Activated CD8-positive, alpha-beta memory T cell treated with anti-CD3 and anti-CD28 coated beads, Interleukin-2, amount 50 U/mL, for 24 hours (primary cell): ENCODE measurements around the gene KCNJ16.

ENCODE experiments used
- DNase-seq: peaks from one replicate; pipeline ENCODE4 v3.0.0-alpha.2; 2020; ENCODE audit errors: extremely low read depth

The KCNJ16 gene

DNA sequence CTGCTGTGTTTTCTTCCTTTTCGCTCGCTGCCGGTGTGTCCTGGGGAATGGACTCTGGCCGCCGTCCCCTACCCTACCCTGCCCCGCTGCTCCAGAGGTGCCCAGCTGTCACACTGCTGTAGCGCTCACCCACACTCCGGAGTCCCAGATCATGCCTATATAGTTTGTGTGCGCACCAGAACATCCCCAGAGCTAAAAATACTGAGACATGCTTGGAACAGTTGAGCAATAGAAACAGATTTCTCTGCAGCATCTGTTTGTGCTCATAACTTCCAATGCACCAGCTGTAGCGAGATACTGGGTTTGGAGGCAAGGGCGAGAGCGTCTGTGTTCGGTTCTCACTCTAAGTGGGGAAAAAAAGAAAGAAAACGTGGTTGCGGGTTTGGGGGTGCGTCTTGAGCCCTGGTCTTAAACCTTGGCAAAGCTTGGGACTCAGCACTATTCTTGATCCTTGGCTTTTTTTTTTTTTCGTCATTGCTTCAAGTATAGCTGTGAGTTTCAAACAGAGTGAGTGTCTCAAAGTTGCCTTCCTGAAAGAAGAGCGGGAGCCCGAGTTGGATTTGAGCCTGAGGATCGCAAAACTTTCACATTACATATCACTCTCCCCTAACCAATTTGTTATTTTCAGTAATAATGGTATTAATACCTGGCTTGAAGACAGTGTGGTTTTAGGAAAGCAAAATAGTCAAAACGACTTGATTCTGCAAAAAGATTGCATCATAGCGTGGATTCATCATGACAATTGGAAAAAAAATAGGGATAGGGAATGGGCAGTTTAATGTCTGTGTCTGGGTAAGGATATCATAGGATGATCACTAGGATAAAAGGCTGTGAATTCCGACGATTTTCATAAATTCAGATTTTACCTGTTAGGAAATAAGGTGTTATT lies 94.9 kb downstream of the KCNJ16 start:
- no peak for DNase-seq

GRCh38 chr17:70171159-70171558 lies 96.1 kb downstream of the KCNJ16 start:
- DNase-seq = no peak

DNA sequence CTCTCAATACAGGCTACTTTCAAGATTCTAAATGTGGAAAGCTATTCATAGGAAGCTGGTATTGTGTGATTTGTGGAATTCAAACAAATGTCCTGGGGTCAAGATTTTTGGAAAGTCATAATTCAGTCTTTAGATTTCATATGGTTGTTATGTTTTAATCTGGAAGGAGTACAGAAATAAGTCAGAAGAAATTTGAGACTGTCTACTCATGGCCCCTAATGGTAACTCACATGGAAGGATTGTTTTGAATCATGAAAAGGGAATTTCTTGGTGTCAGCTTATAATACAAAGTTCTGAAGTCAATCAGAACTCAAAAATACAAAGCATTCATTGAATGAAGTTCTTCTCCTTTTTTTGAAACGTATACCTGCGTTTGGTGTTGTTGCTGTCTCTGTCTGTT lies 97.4 kb downstream of the KCNJ16 start:
- no peak for DNase-seq

- DNase-seq = no peak
These were observed 97.9 kb downstream of the KCNJ16 start for GRCh38 chr17:70172923-70173322.

DNA sequence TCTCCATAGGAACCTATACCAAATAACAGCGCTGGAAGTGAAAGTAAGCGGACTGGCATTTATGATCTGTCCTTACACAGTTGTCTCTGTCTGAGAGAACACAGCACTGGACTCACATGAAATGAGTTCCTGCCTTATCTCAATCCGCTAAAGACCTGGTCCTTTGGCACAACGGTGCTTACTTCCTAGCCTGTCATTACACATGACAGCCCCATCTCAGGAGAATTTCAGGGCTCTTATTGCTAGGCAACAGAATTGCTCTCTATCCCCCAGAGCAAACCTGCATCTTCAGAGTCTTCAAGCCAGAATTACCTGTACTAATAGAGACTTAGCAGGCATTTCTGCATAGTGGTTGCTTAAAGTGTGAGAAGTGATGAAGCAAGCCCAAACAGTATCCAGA lies 98.7 kb downstream of the KCNJ16 start:
- DNase-seq = no peak

GRCh38 chr17:70181376-70181775 lies 106.4 kb downstream of the KCNJ16 start:
- DNase-seq = no peak

- no peak for DNase-seq
These were observed 106.8 kb downstream of the KCNJ16 start for GRCh38 chr17:70181866-70182265.

DNA sequence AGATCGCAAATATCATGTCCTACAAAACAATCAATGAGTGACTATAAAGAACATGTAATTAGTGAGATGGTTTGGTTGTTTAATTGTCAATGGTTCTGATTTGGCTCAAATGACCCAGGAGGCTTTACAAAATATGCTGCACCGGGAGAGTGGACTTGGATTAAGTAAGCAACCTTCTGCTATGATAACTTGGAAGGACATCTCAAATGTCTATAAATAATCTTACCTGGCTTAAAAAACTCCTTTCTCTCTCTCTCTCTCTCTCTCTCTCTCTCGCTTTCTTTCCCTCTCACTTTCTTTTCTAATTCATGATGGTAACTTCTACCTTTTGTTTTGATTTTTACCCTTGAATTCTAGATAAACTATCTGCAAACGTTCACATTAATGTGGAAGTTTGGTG lies 108.5 kb downstream of the KCNJ16 start:
- no peak for DNase-seq

GRCh38 chr17:70184207-70184606 lies 109.2 kb downstream of the KCNJ16 start:
- no peak for DNase-seq

GRCh38 chr17:70184770-70185169 lies 109.7 kb downstream of the KCNJ16 start:
- DNase-seq = no peak
